ENCODE measurements around the gene PLCB3. TPM values are rescaled to one million over a fixed set of nuclear protein-coding genes. Genes with fewer than 3 reads are reported as not detected.
"Not testable (repeated sequence)": the region's sequence is repeated elsewhere in the genome, so short reads cannot be mapped to it uniquely, and the experiment has no call there.

The PLCB3 gene
- total RNA-seq, 3 donors from 2014 or later = 6.2 to 8.2 (median 6.4) TPM

DNA sequence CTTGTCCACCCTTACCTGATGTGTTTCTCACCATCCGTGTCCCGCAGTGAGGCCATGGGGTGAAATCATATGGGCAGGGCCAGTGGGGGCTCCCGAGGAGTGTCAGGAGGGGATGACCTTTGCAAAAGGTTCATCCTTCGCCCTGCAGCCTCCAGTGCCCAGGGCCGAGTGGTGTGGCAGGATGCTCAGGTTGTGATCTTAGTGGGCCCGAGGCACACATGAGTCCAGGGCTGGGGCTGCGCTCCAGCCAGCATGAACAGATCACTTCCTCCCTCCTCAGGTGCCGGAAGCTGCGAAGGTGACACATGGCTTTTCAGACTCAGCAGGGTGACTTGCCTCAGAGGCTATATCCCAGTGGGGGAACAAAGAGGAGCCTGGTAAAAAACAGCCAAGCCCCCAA lies 13.3 kb upstream of the PLCB3 start:
- no peaks in the 10 kb centered on the region for H3K27me3 Mint-ChIP-seq (ENCODE audit: low read depth)
- H3K4me3 Mint-ChIP-seq = no peak overlapping the region
- ATAC-seq (no peak), DNase-seq (no peak)
- no peaks in the 10 kb centered on the region for H3K9me3 Mint-ChIP-seq
- H3K36me3 Mint-ChIP-seq (ENCODE audit: insufficient read depth) = peaks cover 2% of the 10 kb centered on the region
- peaks cover 32% of the 10 kb centered on the region for H3K4me1 Mint-ChIP-seq (ENCODE audit: low read depth)

- Mint-ChIP-seq H3K4me1 (ENCODE audit: low read depth) (peaks cover 37% of the 10 kb centered on the region), H3K27me3 (ENCODE audit: low read depth) (no peaks in the 10 kb centered on the region), H3K9me3 (no peaks in the 10 kb centered on the region), H3K36me3 (ENCODE audit: insufficient read depth) (peaks cover 2% of the 10 kb centered on the region), H3K4me3 (no peak overlapping the region)
- no peak for ATAC-seq
- no peak for DNase-seq
Observed at GRCh38 chr11:64238999-64239398, 12.3 kb upstream of the PLCB3 start.

DNA sequence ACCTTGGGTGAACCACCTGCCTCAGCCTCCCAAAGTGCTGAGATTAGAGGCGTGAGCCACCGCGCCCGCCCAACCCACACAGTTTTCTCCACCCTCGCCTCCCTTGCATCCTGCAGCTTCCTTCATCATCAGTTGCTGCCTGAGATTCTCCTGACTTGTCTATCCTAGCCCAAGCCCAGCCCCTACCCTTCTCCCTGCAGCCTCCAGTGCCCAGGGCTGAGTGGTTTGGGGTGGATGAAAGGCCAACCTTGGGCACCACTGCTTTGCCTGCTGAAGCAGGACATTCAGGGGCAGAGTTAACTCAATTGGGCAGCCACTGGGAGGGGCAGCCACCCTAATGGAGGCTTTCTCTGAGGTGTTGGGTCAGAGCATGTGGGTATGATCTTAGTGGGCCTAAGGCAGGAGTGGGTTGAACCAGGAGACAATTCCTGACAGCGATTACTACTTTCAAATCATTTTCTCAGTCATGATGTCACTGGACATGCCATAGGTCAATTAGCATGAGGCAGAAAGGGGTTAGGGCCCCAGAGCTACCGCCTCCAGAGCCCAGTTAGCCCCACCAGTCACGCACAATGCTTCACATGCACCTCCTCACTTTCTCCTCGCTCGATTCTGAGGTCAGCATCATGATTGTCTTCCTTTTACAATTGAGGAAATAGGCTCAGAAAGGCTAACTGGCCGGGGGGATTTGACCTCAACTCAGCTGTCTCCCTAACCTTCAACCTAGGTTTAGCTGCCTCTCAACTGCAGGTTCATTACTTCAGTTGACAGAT lies 11.5 kb upstream of the PLCB3 start:
- ATAC-seq = no peak
- H3K27me3 Mint-ChIP-seq (ENCODE audit: low read depth) = no peaks in the 10 kb centered on the region
- H3K36me3 Mint-ChIP-seq (ENCODE audit: insufficient read depth) = peaks cover 2% of the 10 kb centered on the region
- peak overlapping the region; percentile 89 for H3K4me3 Mint-ChIP-seq
- H3K9me3 Mint-ChIP-seq = no peaks in the 10 kb centered on the region
- peaks cover 40% of the 10 kb centered on the region for H3K4me1 Mint-ChIP-seq (ENCODE audit: low read depth)
- DNase-seq = no peak

- H3K4me3 Mint-ChIP-seq = peak within 1 kb of the TSS; percentile 89
- peaks cover 2% of the 10 kb centered on the region for H3K36me3 Mint-ChIP-seq (ENCODE audit: insufficient read depth)
- H3K9me3 Mint-ChIP-seq = no peaks in the 10 kb centered on the region
- DNase-seq (peak; percentile 97), ATAC-seq (peak; percentile 72 to 73)
- no peaks in the 10 kb centered on the region for H3K27me3 Mint-ChIP-seq (ENCODE audit: low read depth)
- H3K4me1 Mint-ChIP-seq (ENCODE audit: low read depth) = peaks cover 33% of the 10 kb centered on the region
Observed at GRCh38 chr11:64240435-64241240, 10.7 kb upstream of the PLCB3 start, which contains the start of gene FKBP2. FKBP2 (plus strand) TSS chr11:64241095; CDS start chr11:64242388, 1,293 bp downstream.

DNA sequence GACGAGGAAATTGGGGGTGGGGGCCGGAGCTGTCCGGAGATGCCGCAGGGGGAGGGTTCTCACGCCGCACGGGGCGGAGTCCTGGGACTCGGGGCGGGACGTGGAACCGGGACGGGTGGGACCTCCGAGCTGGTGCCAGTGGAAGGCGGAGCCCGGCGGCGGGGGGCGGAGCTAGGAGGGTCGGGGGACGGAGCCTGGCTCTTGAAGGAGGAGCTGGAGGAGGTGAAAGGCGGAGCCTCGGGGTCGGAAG lies 10.2 kb upstream of the PLCB3 start:
- ATAC-seq (peak; percentile 82 to 84), DNase-seq (peak; percentile 100)
- Mint-ChIP-seq H3K36me3 (ENCODE audit: insufficient read depth) (peaks cover 2% of the 10 kb centered on the region), H3K4me1 (ENCODE audit: low read depth) (peaks cover 31% of the 10 kb centered on the region), H3K4me3 (peak overlapping the region; percentile 89), H3K9me3 (no peaks in the 10 kb centered on the region), H3K27me3 (ENCODE audit: low read depth) (no peaks in the 10 kb centered on the region)

DNA sequence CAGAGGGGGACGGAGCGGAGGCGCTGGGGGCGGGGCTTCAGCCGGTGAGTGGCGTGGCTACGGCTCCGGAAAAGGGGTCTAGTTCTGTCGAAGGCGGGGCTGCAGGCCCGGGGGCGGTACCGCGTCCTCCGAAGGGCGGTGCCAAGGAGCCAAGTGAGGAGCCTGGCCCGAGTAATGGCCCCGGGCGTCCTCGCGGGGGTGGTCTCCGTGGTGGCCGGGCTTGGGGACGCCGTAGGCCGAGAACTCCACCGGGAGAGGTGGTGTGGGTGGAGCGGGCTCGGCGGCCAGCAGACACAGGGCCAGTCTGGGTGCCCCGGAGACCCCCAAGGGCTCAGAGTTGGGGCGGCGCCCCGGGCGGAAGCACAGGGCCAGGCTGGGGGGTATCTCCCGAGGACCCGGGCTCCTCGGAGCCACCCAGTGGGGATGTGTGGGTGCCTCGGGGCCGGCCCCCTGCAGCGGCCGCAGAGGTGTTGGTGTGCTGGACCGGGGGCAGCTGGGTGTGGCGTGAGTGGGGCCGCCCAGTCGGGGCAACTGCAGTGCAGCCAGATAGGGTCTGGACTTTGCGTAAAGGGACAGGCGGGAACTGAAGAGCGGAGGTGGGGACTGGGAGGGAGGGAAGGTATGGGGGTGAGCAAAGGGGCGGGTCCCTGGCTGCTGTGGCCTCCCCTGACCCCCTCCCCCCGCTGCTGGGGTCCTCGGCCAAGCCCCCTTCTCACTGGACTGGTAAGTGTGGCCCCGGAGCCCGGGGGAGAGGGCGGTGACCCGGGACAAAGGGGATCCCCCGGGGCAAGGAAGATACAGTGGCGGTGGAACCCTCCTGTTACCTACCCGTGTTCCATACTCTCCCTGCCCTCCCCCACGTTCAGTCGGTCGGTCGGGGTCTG lies 9.6 kb upstream of the PLCB3 start:
- H3K36me3 Mint-ChIP-seq (ENCODE audit: insufficient read depth) = peaks cover 2% of the 10 kb centered on the region
- H3K9me3 Mint-ChIP-seq = no peaks in the 10 kb centered on the region
- DNase-seq (no peak), ATAC-seq (peak; percentile 1)
- no peaks in the 10 kb centered on the region for H3K27me3 Mint-ChIP-seq (ENCODE audit: low read depth)
- peaks cover 31% of the 10 kb centered on the region for H3K4me1 Mint-ChIP-seq (ENCODE audit: low read depth)
- H3K4me3 Mint-ChIP-seq = peak overlapping the region; percentile 89

- peaks cover 2% of the 10 kb centered on the region for H3K36me3 Mint-ChIP-seq (ENCODE audit: insufficient read depth)
- peak overlapping the region; percentile 89 for H3K4me3 Mint-ChIP-seq
- DNase-seq (no peak), ATAC-seq (no peak)
- no peaks in the 10 kb centered on the region for H3K27me3 Mint-ChIP-seq (ENCODE audit: low read depth)
- peaks cover 33% of the 10 kb centered on the region for H3K4me1 Mint-ChIP-seq (ENCODE audit: low read depth)
- H3K9me3 Mint-ChIP-seq = no peaks in the 10 kb centered on the region
Observed at GRCh38 chr11:64243236-64243854, 8.0 kb upstream of the PLCB3 start.

DNA sequence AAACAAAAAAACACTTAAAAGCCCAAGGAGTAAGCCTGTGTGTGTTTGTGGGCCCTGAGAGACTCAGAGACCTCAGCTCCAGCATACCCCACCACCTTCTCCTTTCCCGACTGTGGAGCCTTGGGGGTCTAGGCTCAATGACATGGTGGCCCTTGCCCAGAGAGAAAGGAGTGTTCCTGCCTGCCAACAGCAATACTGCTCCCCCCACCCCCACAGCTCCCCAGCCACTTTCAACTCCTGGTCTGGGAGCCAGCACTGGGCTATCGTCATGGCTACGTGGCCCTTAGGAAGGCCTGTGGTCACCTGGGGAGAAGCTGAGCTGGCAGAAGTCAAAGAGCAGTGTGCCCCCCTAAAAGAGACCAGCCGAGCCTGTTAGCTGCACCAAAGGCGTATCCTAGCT lies 7.2 kb upstream of the PLCB3 start:
- no peak for DNase-seq
- H3K4me1 Mint-ChIP-seq (ENCODE audit: low read depth) = peaks cover 33% of the 10 kb centered on the region
- peak overlapping the region; percentile 89 for H3K4me3 Mint-ChIP-seq
- no peaks in the 10 kb centered on the region for H3K27me3 Mint-ChIP-seq (ENCODE audit: low read depth)
- ATAC-seq = no peak
- H3K36me3 Mint-ChIP-seq (ENCODE audit: insufficient read depth) = peaks cover 2% of the 10 kb centered on the region
- no peaks in the 10 kb centered on the region for H3K9me3 Mint-ChIP-seq

DNA sequence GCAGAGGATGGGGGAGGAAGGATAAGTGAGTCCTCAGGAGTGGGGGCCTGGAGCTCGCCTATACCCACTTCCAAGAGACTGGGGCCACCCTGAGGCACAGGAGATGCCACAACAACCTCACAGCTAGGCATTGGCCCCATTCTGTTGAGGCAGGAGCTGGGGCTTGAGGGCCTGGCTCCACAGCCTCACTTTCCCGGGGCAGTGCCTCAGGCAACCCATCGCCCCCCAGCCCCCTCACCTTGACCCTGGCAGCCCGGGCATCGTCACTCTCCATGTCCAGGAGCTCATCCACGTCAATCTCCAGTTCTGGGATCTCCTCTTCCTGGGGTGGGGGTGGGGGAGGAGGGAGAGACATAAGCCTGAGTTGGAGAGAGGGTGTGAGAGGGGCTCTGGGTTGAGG lies 6.4 kb upstream of the PLCB3 start:
- no peak for DNase-seq
- Mint-ChIP-seq H3K4me3 (peak overlapping the region; percentile 97), H3K4me1 (ENCODE audit: low read depth) (peaks cover 31% of the 10 kb centered on the region), H3K27me3 (ENCODE audit: low read depth) (no peaks in the 10 kb centered on the region), H3K9me3 (no peaks in the 10 kb centered on the region), H3K36me3 (ENCODE audit: insufficient read depth) (peaks cover 2% of the 10 kb centered on the region)
- no peak for ATAC-seq

- DNase-seq = no peak
- no peak for ATAC-seq
- Mint-ChIP-seq H3K27me3 (ENCODE audit: low read depth) (no peaks in the 10 kb centered on the region), H3K36me3 (ENCODE audit: insufficient read depth) (no peaks in the 10 kb centered on the region), H3K4me3 (peak overlapping the region; percentile 97), H3K9me3 (no peaks in the 10 kb centered on the region), H3K4me1 (ENCODE audit: low read depth) (peaks cover 29% of the 10 kb centered on the region)
Observed at GRCh38 chr11:64245401-64245796, 5.9 kb upstream of the PLCB3 start.

DNA sequence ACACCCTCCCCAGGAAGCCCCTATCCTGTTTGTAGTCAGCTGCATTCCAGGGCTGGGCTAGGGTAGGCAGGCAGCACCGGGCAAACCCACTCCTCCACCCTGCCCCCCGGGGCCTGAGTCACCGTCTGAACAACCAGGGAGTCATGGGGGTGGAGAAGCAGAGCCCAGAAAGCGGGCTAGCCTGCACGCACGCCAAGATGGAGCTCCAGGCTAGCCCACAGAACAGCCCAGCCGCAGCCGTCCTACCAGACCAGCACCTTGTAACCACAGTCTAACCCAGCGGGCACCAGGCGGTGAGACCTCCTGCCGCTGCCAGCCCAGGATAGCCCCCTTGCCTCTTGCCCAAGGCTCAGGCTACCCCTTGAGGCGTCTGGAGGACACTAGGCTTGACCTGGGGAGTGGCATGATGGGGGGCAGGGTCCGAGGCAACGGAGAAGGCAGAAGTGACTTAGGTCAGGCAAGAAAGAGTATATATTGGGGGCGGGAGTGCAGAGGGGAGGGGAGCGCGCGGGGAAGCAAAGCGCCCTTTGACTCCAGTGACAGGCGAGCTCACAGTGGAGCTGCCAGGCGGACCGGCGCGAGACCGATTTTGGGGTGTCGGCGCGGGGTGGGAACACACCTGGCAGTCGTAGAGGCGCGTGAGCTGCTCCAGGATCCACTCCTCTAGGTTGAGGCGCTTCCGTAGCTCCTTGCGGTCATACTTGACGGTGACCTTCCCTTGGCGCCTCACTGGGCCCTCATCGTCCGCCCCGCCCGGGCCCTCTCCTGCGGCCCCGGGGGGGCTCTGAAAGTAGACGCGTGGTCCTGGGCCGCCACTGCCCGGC lies 5.3 kb upstream of the PLCB3 start:
- H3K4me1 Mint-ChIP-seq (ENCODE audit: low read depth) = peaks cover 28% of the 10 kb centered on the region
- H3K36me3 Mint-ChIP-seq (ENCODE audit: insufficient read depth) = no peaks in the 10 kb centered on the region
- no peaks in the 10 kb centered on the region for H3K27me3 Mint-ChIP-seq (ENCODE audit: low read depth)
- H3K9me3 Mint-ChIP-seq = no peaks in the 10 kb centered on the region
- peak; percentile 16 to 20 for ATAC-seq
- peak overlapping the region; percentile 97 for H3K4me3 Mint-ChIP-seq
- DNase-seq = peak; percentile 82

DNA sequence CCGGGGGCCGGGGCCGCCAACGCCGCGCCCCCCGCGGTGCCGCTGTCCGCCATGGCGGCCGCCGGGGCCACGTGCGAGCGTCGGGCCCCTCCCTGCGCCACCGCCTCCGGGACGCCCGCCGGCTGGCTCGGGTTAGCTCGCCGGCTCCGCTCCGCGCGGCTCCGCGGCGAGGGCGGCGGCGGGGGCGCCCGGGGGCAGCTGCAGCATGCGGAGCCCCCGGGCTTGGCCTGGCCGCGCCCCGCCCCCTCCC lies 4.8 kb upstream of the PLCB3 start:
- ATAC-seq = peak; percentile 16 to 26
- not testable (repeated sequence) for DNase-seq; H3K9me3 Mint-ChIP-seq; H3K36me3 Mint-ChIP-seq (ENCODE audit: insufficient read depth); H3K27me3 Mint-ChIP-seq (ENCODE audit: low read depth)
- peak overlapping the region; percentile 83 for H3K4me3 Mint-ChIP-seq
- H3K4me1 Mint-ChIP-seq (ENCODE audit: low read depth) = peaks cover 28% of the 10 kb centered on the region

- DNase-seq (peak; percentile 77), ATAC-seq (peak; percentile 69)
- Mint-ChIP-seq H3K36me3 (ENCODE audit: insufficient read depth) (no peaks in the 10 kb centered on the region), H3K27me3 (ENCODE audit: low read depth) (no peaks in the 10 kb centered on the region), H3K9me3 (no peaks in the 10 kb centered on the region), H3K4me3 (peak within 1 kb of the TSS; percentile 97), H3K4me1 (ENCODE audit: low read depth) (peaks cover 33% of the 10 kb centered on the region)
Observed at GRCh38 chr11:64246871-64247728, 4.2 kb upstream of the PLCB3 start, which contains the start of gene PPP1R14B. PPP1R14B (minus strand) TSS chr11:64246943; CDS start chr11:64246673, 270 bp downstream.
